ENCODE measurements around the gene TMEM87B.

TMEM87B gene

GRCh38 chr2:112054847-112055729 lies at the start of gene TMEM87B:
Gene TMEM87B (plus strand): TSS chr2:112055269. CDS start chr2:112055592, 323 bp downstream.
- DNase-seq (ENCODE audit: low spot score) = peak; percentile 99

- no peak for DNase-seq (ENCODE audit: low spot score)
Observed at GRCh38 chr2:112005406-112006075, 49.5 kb upstream of the TMEM87B start.

GRCh38 chr2:112006076-112006410 lies 49.0 kb upstream of the TMEM87B start:
- DNase-seq (ENCODE audit: low spot score) = no peak

GRCh38 chr2:112007493-112007892 lies 47.6 kb upstream of the TMEM87B start:
- no peak for DNase-seq (ENCODE audit: low spot score)

- DNase-seq (ENCODE audit: low spot score) = no peak
Observed at GRCh38 chr2:112008910-112009485, 46.1 kb upstream of the TMEM87B start.

- DNase-seq (ENCODE audit: low spot score) = no peak
Observed at GRCh38 chr2:112010751-112011150, 44.3 kb upstream of the TMEM87B start.

GRCh38 chr2:112012556-112012955 lies 42.5 kb upstream of the TMEM87B start:
- DNase-seq (ENCODE audit: low spot score) = no peak

- DNase-seq (ENCODE audit: low spot score) = no peak
Observed at GRCh38 chr2:112018846-112019245, 36.2 kb upstream of the TMEM87B start.

GRCh38 chr2:112019569-112019982 lies 35.5 kb upstream of the TMEM87B start:
- no peak for DNase-seq (ENCODE audit: low spot score)

GRCh38 chr2:112020561-112020960 lies 34.5 kb upstream of the TMEM87B start:
- no peak for DNase-seq (ENCODE audit: low spot score)

- no peak for DNase-seq (ENCODE audit: low spot score)
Observed at GRCh38 chr2:112021290-112021689, 33.8 kb upstream of the TMEM87B start.

- no peak for DNase-seq (ENCODE audit: low spot score)
Observed at GRCh38 chr2:112021781-112022231, 33.3 kb upstream of the TMEM87B start.

- no peak for DNase-seq (ENCODE audit: low spot score)
Observed at GRCh38 chr2:112023707-112024106, 31.4 kb upstream of the TMEM87B start.

GRCh38 chr2:112024231-112024630 lies 30.8 kb upstream of the TMEM87B start:
- DNase-seq (ENCODE audit: low spot score) = no peak

GRCh38 chr2:112024896-112025491 lies 30.1 kb upstream of the TMEM87B start:
- DNase-seq (ENCODE audit: low spot score) = no peak

GRCh38 chr2:112026509-112026908 lies 28.6 kb upstream of the TMEM87B start:
- no peak for DNase-seq (ENCODE audit: low spot score)

GRCh38 chr2:112027767-112028166 lies 27.3 kb upstream of the TMEM87B start:
- DNase-seq (ENCODE audit: low spot score) = no peak

- DNase-seq (ENCODE audit: low spot score) = no peak
Observed at GRCh38 chr2:112029164-112029563, 25.9 kb upstream of the TMEM87B start.

- no peak for DNase-seq (ENCODE audit: low spot score)
Observed at GRCh38 chr2:112031473-112032223, 23.4 kb upstream of the TMEM87B start.

GRCh38 chr2:112032224-112032586 lies 22.9 kb upstream of the TMEM87B start:
- no peak for DNase-seq (ENCODE audit: low spot score)

GRCh38 chr2:112032689-112033465 lies 22.2 kb upstream of the TMEM87B start:
- no peak for DNase-seq (ENCODE audit: low spot score)

Data from ecto neural progenitor cell (in vitro differentiated cells).